Glutamatergic neuron (in vitro differentiated cells): Measurements from ENCODE around the gene HRH3. TPM values are rescaled to one million over a fixed set of nuclear protein-coding genes. Genes with fewer than 3 reads are reported as not detected.

Source experiments
- DNase-seq: peaks from one replicate; pipeline ENCODE4 v3.0.0; 2022
- H3K27ac Mint-ChIP-seq: one replicate; pipeline ENCODE4 v1.8.0; 2020; ENCODE audit warnings: mild to moderate bottlenecking, mixed read lengths, inconsistent platforms; ENCODE audit not compliant: unreplicated experiment
- H3K27me3 Mint-ChIP-seq: one replicate; pipeline ENCODE4 v1.8.0; 2020; ENCODE audit warnings: mild to moderate bottlenecking, moderate library complexity, mixed read lengths, inconsistent platforms; ENCODE audit not compliant: unreplicated experiment
- H3K36me3 Mint-ChIP-seq: one replicate; pipeline ENCODE4 v1.8.0; 2020; ENCODE audit warnings: mild to moderate bottlenecking, mixed read lengths, inconsistent platforms; ENCODE audit not compliant: unreplicated experiment
- H3K4me1 Mint-ChIP-seq: one replicate; pipeline ENCODE4 v1.8.0; 2020; ENCODE audit warnings: mild to moderate bottlenecking, low read depth, mixed read lengths, inconsistent platforms; ENCODE audit not compliant: unreplicated experiment
- H3K4me3 Mint-ChIP-seq: one replicate; pipeline ENCODE4 v1.8.0; 2020; ENCODE audit warnings: mild to moderate bottlenecking, mixed read lengths, inconsistent platforms; ENCODE audit not compliant: unreplicated experiment
- H3K9me3 Mint-ChIP-seq: one replicate; pipeline ENCODE4 v1.8.0; 2020; ENCODE audit warnings: mild to moderate bottlenecking, moderate library complexity, mixed read lengths, inconsistent platforms; ENCODE audit not compliant: unreplicated experiment
- total RNA-seq: library from RNA; stranded (reverse); fragmentation: NEBNext Ultra II Directional; extraction: Animal tissue kit (Norgen Biotek cat#: 25700); gene quantifications from one replicate; pipeline ENCODE4 v1.2.1, GENCODE V29; 2021; ENCODE audit not compliant: unreplicated experiment
- TF ChIP-seq, protein P1 (sequence below): fragments of 200-600 bp; sonication (generic); IDR thresholded peaks from one replicate; pipeline ENCODE4 v1.5.0; 2021; ENCODE audit not compliant: partially characterized antibody, unreplicated experiment

The HRH3 gene
- total RNA-seq, 1 donor from 2014 or later: 13.7 TPM

DNA sequence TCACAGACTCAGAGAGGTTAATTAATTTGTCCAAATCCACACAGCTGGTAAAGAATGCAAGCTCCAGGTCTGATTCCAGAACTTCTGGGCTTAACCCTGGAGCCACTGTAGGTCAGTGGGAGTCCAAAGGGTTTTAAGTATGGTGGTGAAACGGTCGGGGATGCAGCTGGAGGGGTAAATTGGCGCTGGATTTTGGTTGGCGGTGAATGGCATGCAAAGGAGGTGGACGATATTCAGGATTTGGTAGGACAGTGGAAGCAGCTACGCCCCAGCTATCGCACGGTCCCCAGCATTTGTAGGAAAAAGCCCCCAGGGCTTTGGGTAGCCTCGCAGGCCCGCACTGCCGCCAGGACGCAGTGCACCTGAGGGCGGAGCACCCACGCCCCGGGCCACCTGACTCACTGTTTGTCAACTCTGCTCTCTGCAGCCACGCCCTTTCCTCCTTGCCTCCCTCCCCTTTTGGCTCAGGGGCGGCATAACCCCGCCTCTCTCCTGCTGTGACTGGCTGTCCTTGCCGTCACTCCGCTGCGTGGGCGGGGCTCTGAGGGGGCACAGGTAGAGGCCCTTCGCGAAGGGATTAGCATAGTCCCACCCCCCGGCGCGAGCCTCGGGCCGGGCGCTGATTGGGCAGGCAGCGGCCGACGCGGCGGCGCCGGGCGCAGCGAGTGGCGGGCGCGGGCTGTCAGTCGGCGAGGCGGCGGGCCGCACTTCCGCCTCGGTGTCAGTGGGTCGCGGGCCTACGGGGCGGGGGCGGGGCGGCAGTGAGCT lies 17.9 kb upstream of the HRH3 start, which contains the start of gene OSBPL2:
Gene OSBPL2 (plus strand): TSS at position 721 of the 768 bp plus-strand sequence. CDS start 17,664 bp downstream, outside the sequence.
- Mint-ChIP-seq H3K4me3 (peak within 1 kb of the TSS; percentile 87), H3K36me3 (no peaks in the 10 kb centered on the region), H3K9me3 (no peaks in the 10 kb centered on the region), H3K27ac (peak within 1 kb of the TSS; percentile 22), H3K27me3 (peaks cover 8% of the 10 kb centered on the region), H3K4me1 (peaks cover 3% of the 10 kb centered on the region)
- DNase-seq: peak; percentile 100
- TF ChIP-seq, protein P1, sequence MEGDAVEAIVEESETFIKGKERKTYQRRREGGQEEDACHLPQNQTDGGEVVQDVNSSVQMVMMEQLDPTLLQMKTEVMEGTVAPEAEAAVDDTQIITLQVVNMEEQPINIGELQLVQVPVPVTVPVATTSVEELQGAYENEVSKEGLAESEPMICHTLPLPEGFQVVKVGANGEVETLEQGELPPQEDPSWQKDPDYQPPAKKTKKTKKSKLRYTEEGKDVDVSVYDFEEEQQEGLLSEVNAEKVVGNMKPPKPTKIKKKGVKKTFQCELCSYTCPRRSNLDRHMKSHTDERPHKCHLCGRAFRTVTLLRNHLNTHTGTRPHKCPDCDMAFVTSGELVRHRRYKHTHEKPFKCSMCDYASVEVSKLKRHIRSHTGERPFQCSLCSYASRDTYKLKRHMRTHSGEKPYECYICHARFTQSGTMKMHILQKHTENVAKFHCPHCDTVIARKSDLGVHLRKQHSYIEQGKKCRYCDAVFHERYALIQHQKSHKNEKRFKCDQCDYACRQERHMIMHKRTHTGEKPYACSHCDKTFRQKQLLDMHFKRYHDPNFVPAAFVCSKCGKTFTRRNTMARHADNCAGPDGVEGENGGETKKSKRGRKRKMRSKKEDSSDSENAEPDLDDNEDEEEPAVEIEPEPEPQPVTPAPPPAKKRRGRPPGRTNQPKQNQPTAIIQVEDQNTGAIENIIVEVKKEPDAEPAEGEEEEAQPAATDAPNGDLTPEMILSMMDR: no peak

DNA sequence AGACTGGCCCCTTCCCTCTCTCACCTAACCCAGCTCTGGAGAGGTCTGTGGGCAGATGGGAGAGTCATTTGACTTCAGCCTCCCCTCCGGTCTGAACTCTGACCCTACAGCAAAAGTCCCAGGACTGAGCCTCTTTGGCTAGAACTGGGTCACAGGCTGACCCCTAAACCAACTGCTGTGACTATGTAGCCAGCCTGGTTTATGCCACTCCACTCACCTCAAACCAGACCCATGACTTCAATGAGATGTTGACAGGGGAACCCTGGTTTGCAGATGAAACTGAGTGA lies 17.4 kb upstream of the HRH3 start:
- Mint-ChIP-seq H3K4me3 (peak overlapping the region; percentile 87), H3K36me3 (no peaks in the 10 kb centered on the region), H3K9me3 (no peaks in the 10 kb centered on the region), H3K27me3 (peaks cover 8% of the 10 kb centered on the region), H3K4me1 (peaks cover 3% of the 10 kb centered on the region), H3K27ac (peak overlapping the region; percentile 22)
- no peak for DNase-seq
- TF ChIP-seq, protein P1: no peak

DNA sequence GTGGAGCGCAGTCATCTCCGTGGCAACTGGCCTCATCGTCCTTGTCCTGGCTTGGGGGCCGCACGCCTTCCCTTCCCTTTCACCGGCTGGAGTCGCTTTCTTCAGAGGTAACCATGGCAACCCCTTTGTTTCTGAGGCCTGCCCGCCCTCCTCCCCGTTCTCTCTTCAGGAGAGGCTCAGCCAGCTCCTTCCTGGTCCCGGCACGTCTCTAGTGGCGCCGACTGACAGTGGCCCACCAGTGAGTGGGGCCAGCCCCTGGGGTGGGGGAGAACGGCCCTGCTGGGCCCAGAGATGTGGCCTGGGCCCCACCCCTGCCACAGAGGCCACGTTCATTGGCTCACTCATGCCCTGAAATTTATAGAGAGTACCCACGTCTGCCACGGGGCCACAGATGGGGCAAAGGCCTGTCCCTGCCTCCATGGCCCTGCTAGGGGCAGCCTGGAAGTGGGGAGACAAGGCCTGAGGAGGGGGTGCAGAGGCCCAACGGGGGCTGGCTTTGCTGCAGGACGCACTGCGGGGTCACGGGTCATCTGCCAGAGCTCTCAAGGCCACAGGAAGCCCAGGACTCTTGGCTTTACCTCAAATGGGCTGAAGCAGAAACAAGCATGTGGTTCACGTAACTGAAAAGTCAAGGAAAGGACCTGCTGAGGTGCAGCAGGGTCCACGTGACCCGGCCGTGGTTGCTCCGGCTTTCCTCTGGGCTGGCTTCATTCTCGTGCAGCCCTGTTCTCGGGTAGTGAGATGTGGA lies 16.9 kb upstream of the HRH3 start:
- Mint-ChIP-seq H3K27ac (no peak overlapping the region), H3K4me3 (no peak overlapping the region)
- DNase-seq: no peak

DNA sequence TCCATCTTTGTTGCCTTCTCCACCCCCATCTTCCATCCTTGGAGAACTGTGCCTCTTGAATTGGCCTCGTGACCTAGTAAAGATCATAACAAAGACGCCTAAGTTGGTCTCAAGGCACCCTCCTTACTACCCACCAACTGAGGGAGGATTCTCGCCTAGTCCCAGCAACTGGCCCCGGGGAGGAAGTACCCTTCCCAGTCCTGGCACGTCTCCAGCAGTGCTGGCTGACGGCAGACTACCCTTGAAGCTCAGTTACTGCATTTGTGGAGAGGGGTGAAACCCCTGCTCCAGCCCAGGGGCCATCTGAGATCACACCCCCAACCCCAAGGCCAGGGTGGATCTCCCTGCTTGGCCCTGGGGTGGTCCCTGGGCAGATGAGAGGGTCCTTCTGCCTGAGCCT lies 16.1 kb upstream of the HRH3 start:
- Mint-ChIP-seq H3K36me3 (no peaks in the 10 kb centered on the region), H3K4me3 (no peak overlapping the region), H3K4me1 (peaks cover 3% of the 10 kb centered on the region), H3K9me3 (no peaks in the 10 kb centered on the region), H3K27me3 (peaks cover 4% of the 10 kb centered on the region), H3K27ac (no peak overlapping the region)
- TF ChIP-seq, protein P1: no peak
- DNase-seq: no peak

More for the DNA sequence above, 16.9 kb upstream of the HRH3 start:
- Mint-ChIP-seq H3K4me1 (peaks cover 3% of the 10 kb centered on the region), H3K36me3 (no peaks in the 10 kb centered on the region), H3K9me3 (no peaks in the 10 kb centered on the region), H3K27me3 (peaks cover 8% of the 10 kb centered on the region)
- TF ChIP-seq, protein P1: no peak

- H3K4me1 Mint-ChIP-seq: peaks cover 3% of the 10 kb centered on the region
Measured at GRCh38 chr20:62235777-62236157, 15.7 kb upstream of the HRH3 start.

More at GRCh38 chr20:62235777-62236157, 15.7 kb upstream of the HRH3 start:
- H3K36me3 Mint-ChIP-seq: no peaks in the 10 kb centered on the region
- no peak for DNase-seq
- H3K27ac Mint-ChIP-seq: no peak overlapping the region
- no peak overlapping the region for H3K4me3 Mint-ChIP-seq
- H3K27me3 Mint-ChIP-seq: peaks cover 4% of the 10 kb centered on the region
- H3K9me3 Mint-ChIP-seq: no peaks in the 10 kb centered on the region
- TF ChIP-seq, protein P1: no peak
